Body of pancreas (tissue), 4 donors: ENCODE data around the gene THADA.

Source experiments
- POLR2A ChIP-seq, 3 donors: fragments of 450-650 bp; IDR thresholded peaks; one replicate each; pipeline ENCODE4 v1.6.1; 2016; ENCODE audit warnings: antibody characterized with exemption in 3 of 3, mild to moderate bottlenecking in 2 of 3
- TF ChIP-seq, protein P1 (sequence below), 7 experiments: fragments of 450-650 bp in 4 of 7; fragments of 200-600 bp in 3 of 7; sonication (generic) in 3 of 7; IDR thresholded peaks; one replicate each; pipeline ENCODE4 v1.5.1; 2016 to 2019; ENCODE audit warnings: antibody characterized with exemption in 7 of 7

DNA sequence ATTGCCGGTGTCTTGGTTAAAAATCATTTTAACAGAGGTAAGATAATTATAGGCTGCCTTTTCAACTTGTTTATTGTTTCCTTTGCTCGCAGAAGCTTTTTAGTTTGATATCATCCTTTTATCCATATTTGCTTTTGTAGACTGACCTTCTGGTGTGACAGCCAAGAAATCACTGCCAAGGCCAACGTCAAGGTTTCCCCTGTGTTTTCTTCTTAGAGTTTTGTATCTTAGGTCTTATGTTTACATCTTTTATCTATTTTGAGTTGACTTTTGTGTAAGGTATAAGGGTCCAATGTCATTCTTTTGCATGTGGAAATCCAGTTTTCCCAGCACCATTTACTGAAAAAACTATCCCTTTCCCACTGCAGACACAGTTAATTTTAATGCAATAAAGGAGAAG is 240.4 kb downstream of the THADA start:
- TF ChIP-seq, protein P1, sequence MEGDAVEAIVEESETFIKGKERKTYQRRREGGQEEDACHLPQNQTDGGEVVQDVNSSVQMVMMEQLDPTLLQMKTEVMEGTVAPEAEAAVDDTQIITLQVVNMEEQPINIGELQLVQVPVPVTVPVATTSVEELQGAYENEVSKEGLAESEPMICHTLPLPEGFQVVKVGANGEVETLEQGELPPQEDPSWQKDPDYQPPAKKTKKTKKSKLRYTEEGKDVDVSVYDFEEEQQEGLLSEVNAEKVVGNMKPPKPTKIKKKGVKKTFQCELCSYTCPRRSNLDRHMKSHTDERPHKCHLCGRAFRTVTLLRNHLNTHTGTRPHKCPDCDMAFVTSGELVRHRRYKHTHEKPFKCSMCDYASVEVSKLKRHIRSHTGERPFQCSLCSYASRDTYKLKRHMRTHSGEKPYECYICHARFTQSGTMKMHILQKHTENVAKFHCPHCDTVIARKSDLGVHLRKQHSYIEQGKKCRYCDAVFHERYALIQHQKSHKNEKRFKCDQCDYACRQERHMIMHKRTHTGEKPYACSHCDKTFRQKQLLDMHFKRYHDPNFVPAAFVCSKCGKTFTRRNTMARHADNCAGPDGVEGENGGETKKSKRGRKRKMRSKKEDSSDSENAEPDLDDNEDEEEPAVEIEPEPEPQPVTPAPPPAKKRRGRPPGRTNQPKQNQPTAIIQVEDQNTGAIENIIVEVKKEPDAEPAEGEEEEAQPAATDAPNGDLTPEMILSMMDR (IDR thresholded peaks at IDR 0.05): no peak
- TF ChIP-seq POLR2A (IDR thresholded peaks at IDR 0.05): no peak
